HG03159 (cell line): Measurements from ENCODE around the gene ST8SIA2.

Source experiments
- ATAC-seq: cut with Tn5 transposase; IDR thresholded peaks from one replicate; pipeline ENCODE4 v1.9.1; 2021; ENCODE audit warnings: mild to moderate bottlenecking, moderate library complexity; ENCODE audit not compliant: unreplicated experiment

ST8SIA2 gene

GRCh38 chr15:92480361-92480760 is 86.7 kb downstream of the ST8SIA2 start:
- no peak for ATAC-seq

- no peak for ATAC-seq
These were observed 91.8 kb downstream of the ST8SIA2 start for GRCh38 chr15:92485441-92485840.

GRCh38 chr15:92492551-92493115 is 99.0 kb downstream of the ST8SIA2 start:
- ATAC-seq = no peak

GRCh38 chr15:92494806-92495336 is 101.2 kb downstream of the ST8SIA2 start:
- ATAC-seq = no peak

GRCh38 chr15:92495446-92495845 is 101.8 kb downstream of the ST8SIA2 start:
- ATAC-seq = no peak

GRCh38 chr15:92499731-92500530 is 106.2 kb downstream of the ST8SIA2 start:
- no peak for ATAC-seq

GRCh38 chr15:92502336-92502735 is 108.7 kb downstream of the ST8SIA2 start:
- no peak for ATAC-seq

GRCh38 chr15:92502930-92503857 is 109.5 kb downstream of the ST8SIA2 start:
- ATAC-seq = no peak

GRCh38 chr15:92503889-92504288 is 110.2 kb downstream of the ST8SIA2 start:
- no peak for ATAC-seq

GRCh38 chr15:92505611-92506010 is 111.9 kb downstream of the ST8SIA2 start:
- ATAC-seq = no peak

- no peak for ATAC-seq
These were observed 112.8 kb downstream of the ST8SIA2 start for GRCh38 chr15:92506506-92506905.

GRCh38 chr15:92510163-92510882 is 116.6 kb downstream of the ST8SIA2 start:
- ATAC-seq = no peak
